PC-9 (cell line): ENCODE results near the gene SOX13.

ENCODE experiments used
- CTCF ChIP-seq: fragments of 200-600 bp; sonication (generic); conservative IDR thresholded peaks from 2 replicates; pipeline ENCODE4 v1.6.1; 2017; ENCODE audit warnings: mixed run types, antibody characterized with exemption, mild to moderate bottlenecking, moderate library complexity
- EZH2 ChIP-seq: fragments of 200-600 bp; sonication (generic); IDR thresholded peaks from 2 replicates; pipeline ENCODE4 v1.8.0; 2017; ENCODE audit warnings: antibody characterized with exemption, low read depth

- no peak for TF ChIP-seq CTCF
- no peak for TF ChIP-seq EZH2
Observed at GRCh38 chr1:204105131-204105515, 32.2 kb downstream of the SOX13 start.
